GM13976 (cell line): Measurements from ENCODE around the gene AKAP9.
"Not testable (repeated sequence)": the region's sequence is repeated elsewhere in the genome, so short reads cannot be mapped to it uniquely, and the experiment has no call there.

Source experiments
- DNase-seq: peaks from one replicate; pipeline ENCODE4 v3.0.0; 2012; ENCODE audit warnings: low spot score
- CTCF ChIP-seq: IDR thresholded peaks from 2 replicates; pipeline ENCODE4 v1.5.1; 2012; ENCODE audit warnings: borderline replicate concordance, mild to moderate bottlenecking; ENCODE audit not compliant: insufficient read depth; ENCODE audit errors: extremely low read depth, missing control alignments, control extremely low read depth
- in situ Hi-C: fragments of 300-500 bp; cut with MboI; formaldehyde crosslinking; loops from one replicate; pipeline ENCODE4 v1.12.0; 2022; ENCODE audit warnings: low sequenced_read_pairs, mixed read lengths, inconsistent platforms; ENCODE audit not compliant: unreplicated experiment

The AKAP9 gene

GRCh38 chr7:91957823-91958222 is 17.2 kb downstream of the AKAP9 start:
- in situ Hi-C loops: no loop called here
- no peak for DNase-seq
- TF ChIP-seq CTCF: no peak

DNA sequence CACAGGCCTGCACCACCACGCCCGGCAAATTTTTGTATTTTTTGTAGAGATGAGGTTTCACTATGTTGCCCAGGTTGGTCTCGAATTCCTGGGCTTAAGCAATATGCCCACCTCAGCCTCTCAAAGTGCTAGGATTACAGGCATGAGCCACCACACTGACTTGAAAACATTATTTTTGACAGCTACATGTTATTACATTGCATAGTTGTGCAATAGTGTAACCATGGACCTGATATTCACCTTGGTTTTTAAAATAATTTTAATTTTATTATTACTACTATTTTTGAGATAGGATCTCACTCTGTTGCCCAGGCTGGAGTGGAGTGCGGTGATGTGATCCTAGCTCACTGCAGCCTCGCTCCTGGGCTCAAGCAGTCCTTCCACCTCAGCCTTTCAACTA is 18.4 kb downstream of the AKAP9 start:
- no peak for DNase-seq
- TF ChIP-seq CTCF: no peak
- in situ Hi-C loops: no loop called here

DNA sequence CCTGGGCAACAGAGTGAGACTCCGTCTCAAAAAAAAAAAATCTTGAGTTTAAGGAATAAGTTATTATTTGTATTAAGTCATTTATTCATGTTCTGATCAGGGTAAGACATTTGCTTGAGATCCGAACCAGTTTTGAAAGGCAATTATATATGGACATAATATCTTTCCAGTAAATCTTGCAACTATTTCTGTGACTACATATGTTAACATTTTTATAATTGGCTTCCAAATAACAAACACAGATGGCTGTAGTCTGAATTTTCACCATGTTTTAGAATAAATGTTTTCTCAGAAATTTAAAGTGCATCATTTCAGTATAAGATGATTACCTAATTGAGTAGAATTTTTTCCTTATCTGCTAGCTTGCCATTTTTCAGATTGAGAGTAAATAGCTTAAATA is 21.2 kb downstream of the AKAP9 start:
- no peak for DNase-seq
- in situ Hi-C loops: no loop called here
- no peak for TF ChIP-seq CTCF

DNA sequence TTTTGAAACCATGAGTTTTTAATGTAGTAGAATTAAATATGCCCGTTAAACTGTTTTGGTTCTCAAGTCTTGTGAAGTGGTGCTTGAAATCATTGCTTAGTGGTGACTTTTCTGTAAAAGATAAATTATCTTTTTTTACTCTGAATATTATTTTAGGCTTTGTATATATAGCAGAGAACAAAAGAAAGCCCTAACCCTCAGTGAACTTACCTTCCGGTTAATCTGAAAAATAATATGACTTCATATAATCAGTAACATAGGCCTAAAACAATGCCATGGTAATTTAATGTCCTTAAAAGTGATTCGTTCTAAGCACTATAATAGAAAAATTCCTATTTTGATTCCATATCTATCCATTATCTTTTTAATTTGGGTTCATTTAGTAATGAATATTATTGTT is 21.8 kb downstream of the AKAP9 start:
- no peak for TF ChIP-seq CTCF
- in situ Hi-C loops: no loop called here

GRCh38 chr7:91967513-91967912 is 26.9 kb downstream of the AKAP9 start:
- DNase-seq, in situ Hi-C loops: not testable (repeated sequence)

More for the DNA sequence above, 21.8 kb downstream of the AKAP9 start:
- DNase-seq: no peak

DNA sequence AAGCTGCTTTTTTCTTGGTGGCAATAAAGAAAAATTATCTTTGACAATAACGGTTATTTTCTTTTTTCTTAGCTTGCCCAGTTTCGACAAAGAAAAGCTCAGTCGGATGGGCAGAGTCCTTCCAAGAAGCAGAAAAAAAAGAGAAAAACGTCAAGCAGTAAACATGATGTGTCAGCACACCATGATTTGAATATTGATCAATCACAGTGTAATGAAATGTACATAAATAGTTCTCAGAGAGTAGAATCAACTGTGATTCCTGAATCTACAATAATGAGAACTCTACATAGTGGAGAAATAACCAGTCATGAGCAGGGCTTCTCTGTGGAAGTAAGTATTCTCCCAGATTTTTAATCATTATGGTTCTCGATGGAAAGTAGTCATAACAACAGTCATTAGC is 33.0 kb downstream of the AKAP9 start:
- no peak for DNase-seq
- in situ Hi-C loops: no loop called here
- no peak for TF ChIP-seq CTCF

DNA sequence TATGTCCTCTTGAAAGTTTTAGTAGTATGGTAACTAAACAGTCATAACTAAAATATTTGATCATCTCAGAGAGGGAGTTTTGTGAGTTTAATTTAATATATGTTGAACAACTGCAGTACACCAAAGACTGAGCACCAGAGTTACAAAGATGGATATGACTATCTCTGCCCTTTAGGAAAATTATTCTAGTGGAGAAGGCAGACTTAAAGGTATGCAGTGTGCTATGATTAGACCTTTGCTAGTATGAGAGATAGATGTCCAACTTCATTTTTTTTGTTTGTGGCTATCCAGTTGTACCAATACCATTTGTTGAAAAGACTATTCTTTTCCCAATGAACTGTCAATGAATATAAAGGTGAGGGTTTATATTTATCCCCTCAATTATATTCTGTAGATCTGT is 33.4 kb downstream of the AKAP9 start:
- DNase-seq: no peak
- TF ChIP-seq CTCF: no peak
- in situ Hi-C loops: no loop called here
